Effector memory CD8-positive, alpha-beta T cell (primary cell): Measurements from ENCODE around the gene ITGB7.
"Not testable (repeated sequence)": the region's sequence is repeated elsewhere in the genome, so short reads cannot be mapped to it uniquely, and the experiment has no call there.

Experiments
- ATAC-seq: fragments of 150-1000 bp; cut with Tn5 transposase; replicated peaks from 2 replicates; pipeline ENCODE4 v1.10.0; 2021; ENCODE audit warnings: mild to moderate bottlenecking, moderate library complexity
- DNase-seq, 3 experiments: peaks; one replicate each; pipeline ENCODE4 v3.0.0; 2021
- H3K27ac Mint-ChIP-seq, 2 donors: one replicate each; pipeline ENCODE4 v1.8.0; 2022; ENCODE audit warnings: mild to moderate bottlenecking in 2 of 2, mixed read lengths in 2 of 2, moderate library complexity in 2 of 2
- H3K27me3 Mint-ChIP-seq, 2 donors: one replicate each; pipeline ENCODE4 v1.8.0; 2022; ENCODE audit warnings: mixed read lengths in 2 of 2
- H3K36me3 Mint-ChIP-seq: one replicate; pipeline ENCODE4 v1.8.0; 2022; ENCODE audit warnings: mild to moderate bottlenecking, moderate library complexity, mixed read lengths; ENCODE audit not compliant: insufficient read depth
- H3K4me1 Mint-ChIP-seq, 2 donors: one replicate each; pipeline ENCODE4 v1.8.0; 2022; ENCODE audit warnings: low read depth in 2 of 2, mixed read lengths in 2 of 2
- H3K4me3 Mint-ChIP-seq, 2 donors: one replicate each; pipeline ENCODE4 v1.8.0; 2022; ENCODE audit warnings: mild to moderate bottlenecking in 2 of 2, mixed read lengths in 2 of 2, moderate library complexity in 2 of 2
- H3K9me3 Mint-ChIP-seq, 2 donors: one replicate each; pipeline ENCODE4 v1.8.0; 2022; ENCODE audit warnings: mixed read lengths in 2 of 2

ITGB7 gene

DNA sequence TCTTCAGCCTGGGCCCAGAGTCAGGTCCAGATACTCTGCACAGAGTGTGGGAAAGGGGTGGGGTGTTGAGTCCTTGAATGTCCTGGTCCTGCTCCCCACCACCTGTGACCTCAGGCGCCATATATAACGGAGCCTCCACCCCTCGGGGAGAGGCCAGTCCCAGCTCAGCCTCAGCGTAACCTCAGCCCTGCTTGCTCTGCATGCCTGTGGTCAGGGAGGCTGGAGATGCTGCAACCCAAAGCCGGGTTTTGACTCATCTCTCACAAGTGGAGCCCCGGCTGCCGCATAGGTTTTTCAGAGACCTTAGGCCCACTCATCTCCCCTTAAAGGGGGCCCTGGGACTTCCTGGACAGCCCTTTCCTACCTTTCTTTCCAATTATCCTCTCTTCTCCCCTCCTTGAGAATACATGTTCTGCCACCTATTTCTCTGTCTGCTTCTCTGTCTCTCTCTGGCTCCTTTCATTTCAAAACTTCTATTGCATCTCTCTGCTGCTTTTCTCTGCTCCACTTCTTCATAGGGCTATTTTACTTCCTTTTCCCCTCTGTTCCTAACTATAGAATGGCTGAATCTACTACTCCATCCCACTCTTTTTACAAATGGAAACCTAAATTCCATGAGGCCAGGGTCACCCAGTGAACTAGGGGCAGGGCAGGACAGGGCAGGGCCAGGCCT, 1.2 kb downstream of the ITGB7 start:
- H3K4me1 Mint-ChIP-seq = peaks cover 55 to 63% of the 10 kb centered on the region in 2 donors
- ATAC-seq (peak; percentile 80), DNase-seq (peak; percentile 45 to 51 (median 51))
- peaks cover 28% of the 10 kb centered on the region for H3K36me3 Mint-ChIP-seq
- H3K27me3 Mint-ChIP-seq = no peaks in the 10 kb centered on the region
- H3K4me3 Mint-ChIP-seq = peak overlapping the region; percentile 81 to 92
- H3K9me3 Mint-ChIP-seq = no peaks in the 10 kb centered on the region
- H3K27ac Mint-ChIP-seq = peak overlapping the region; percentile 85 to 89

DNA sequence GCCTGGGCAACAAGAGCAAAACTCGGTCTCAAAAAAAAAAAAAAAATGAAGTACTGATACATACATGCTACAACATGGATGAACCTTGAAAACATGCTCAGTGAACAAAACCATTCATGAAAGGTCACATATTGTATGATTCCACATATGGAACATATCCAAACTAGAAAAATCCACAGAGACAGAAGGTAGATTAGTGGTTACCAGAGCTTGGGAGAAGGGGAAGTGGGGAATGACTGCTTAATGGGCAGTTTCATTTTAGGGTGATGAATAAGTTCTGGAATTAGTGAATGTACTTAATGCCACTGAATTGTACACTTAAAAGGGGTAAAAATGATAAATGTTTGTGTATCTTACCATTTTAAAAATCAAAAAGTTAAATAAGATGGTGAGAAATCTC, 2.7 kb downstream of the ITGB7 start:
- Mint-ChIP-seq H3K4me3 (peak overlapping the region; percentile 81 to 92), H3K27me3 (no peaks in the 10 kb centered on the region), H3K27ac (no peak overlapping the region), H3K9me3 (no peaks in the 10 kb centered on the region), H3K36me3 (peaks cover 34% of the 10 kb centered on the region), H3K4me1 (peaks cover 61 to 72% of the 10 kb centered on the region in 2 donors)
- ATAC-seq = no peak
- no peak for DNase-seq

DNA sequence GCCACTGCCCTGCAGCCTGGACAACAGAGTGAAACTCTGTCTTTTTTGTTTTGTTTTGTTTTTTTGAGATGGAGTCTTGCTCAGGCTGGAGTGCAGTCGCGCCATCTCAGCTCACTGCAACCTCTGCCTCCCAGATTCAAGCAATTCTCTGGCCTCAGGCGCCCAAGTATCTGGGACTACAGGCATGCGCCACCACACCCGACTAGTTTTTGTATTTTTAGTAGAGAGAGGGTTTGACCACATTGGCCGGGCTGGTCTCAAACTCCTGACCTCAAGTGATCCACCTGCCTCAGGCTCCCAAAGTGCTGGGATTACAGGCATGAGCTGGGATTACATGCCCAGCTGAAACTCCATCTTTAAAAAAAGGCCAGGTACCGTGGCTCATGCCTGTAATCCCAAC, 4.7 kb downstream of the ITGB7 start:
- not testable (repeated sequence) for H3K27ac Mint-ChIP-seq, ATAC-seq, DNase-seq, H3K27me3 Mint-ChIP-seq, H3K9me3 Mint-ChIP-seq, H3K4me3 Mint-ChIP-seq
- peaks cover 57 to 69% of the 10 kb centered on the region in 2 donors for H3K4me1 Mint-ChIP-seq
- peaks cover 40% of the 10 kb centered on the region for H3K36me3 Mint-ChIP-seq

DNA sequence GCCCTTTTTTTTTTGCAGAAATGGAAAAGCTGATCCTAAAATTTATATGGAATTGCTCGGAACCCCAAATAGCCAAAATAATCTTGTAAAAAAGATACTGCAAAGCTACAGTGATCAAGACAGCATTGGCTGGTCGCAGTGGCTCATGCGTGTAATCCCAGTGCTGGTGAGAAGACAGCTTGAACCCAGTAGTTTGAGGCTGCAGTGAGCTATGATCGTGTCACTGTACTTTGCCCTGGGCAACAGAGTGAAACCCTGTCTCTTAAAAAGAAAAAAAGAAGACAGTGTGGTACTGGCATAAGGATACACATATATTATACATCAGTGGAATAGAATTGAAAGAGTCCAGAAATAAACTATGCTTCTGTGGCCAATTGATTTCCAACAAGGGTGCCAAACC, 5.4 kb downstream of the ITGB7 start:
- no peak for ATAC-seq

DNA sequence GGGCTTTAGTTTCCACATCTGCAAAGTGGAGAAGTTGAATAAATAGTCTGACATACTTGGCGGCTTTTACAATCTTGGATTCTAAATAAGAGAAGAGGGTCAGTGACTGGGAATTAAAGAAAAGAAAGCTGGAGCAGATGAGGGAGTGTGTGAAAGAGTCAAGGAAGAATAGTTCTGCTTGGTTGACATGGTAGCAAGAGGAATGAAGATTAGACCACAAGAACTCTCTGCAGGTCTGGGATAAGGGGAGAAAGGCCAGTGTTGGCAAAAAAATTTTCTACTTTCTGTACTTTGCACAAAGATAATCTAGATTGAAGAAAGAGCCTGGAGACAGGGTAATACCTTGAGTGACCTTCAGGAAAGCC, 5.9 kb downstream of the ITGB7 start:
- peak overlapping the region; percentile 36 to 82 for H3K27ac Mint-ChIP-seq
- H3K27me3 Mint-ChIP-seq = no peaks in the 10 kb centered on the region
- ATAC-seq = no peak
- H3K9me3 Mint-ChIP-seq = no peaks in the 10 kb centered on the region
- peak overlapping the region; percentile 58 to 72 for H3K4me3 Mint-ChIP-seq
- H3K4me1 Mint-ChIP-seq = peaks cover 50 to 69% of the 10 kb centered on the region in 2 donors
- no peak for DNase-seq
- H3K36me3 Mint-ChIP-seq = peaks cover 52% of the 10 kb centered on the region

More for the DNA sequence above, 5.4 kb downstream of the ITGB7 start:
- DNase-seq = no peak
- peaks cover 47% of the 10 kb centered on the region for H3K36me3 Mint-ChIP-seq
- H3K4me3 Mint-ChIP-seq = no peak overlapping the region
- H3K4me1 Mint-ChIP-seq = peaks cover 52 to 69% of the 10 kb centered on the region in 2 donors
- no peak overlapping the region for H3K27ac Mint-ChIP-seq
- H3K27me3 Mint-ChIP-seq = no peaks in the 10 kb centered on the region
- no peaks in the 10 kb centered on the region for H3K9me3 Mint-ChIP-seq

DNA sequence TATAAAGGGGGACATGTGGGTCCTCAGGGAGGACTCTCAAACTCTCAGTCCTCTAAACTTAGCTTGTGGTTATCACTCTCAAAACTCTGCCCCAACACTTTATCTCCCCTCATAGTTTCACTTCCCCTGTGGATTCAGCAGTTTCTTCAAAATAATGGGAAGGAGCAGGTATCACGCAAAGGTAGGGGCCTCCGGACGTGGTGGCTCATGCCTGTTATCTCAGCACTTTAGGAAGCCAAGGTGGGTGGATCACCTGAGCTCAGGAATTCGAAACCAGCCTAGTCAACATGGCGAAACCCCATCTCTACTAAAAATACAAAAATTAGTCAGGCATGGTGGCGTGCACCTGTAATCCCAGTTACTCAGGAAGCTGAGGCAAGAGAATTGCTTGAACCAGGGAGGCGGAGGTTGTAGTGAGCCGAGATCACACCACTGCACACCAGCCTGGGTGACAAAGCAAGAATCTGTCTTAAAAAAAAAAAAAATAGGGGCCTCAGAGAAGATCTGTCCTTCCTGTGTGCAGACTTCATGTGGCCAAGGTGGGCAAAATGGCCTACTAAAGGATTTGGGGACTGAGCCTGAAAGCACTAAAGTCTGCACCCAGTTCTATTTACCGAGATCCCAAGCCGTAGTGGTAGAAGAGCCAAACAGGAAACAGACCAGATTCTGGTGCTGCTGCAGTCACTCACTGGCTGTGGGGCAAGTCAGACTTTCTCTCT, 6.4 kb downstream of the ITGB7 start:
- Mint-ChIP-seq H3K27ac (peak overlapping the region; percentile 36 to 82), H3K27me3 (no peaks in the 10 kb centered on the region), H3K4me1 (peaks cover 46 to 66% of the 10 kb centered on the region in 2 donors), H3K4me3 (peak overlapping the region; percentile 58 to 72), H3K36me3 (peaks cover 57% of the 10 kb centered on the region), H3K9me3 (no peaks in the 10 kb centered on the region)
- DNase-seq (no peak), ATAC-seq (peak; percentile 31)

DNA sequence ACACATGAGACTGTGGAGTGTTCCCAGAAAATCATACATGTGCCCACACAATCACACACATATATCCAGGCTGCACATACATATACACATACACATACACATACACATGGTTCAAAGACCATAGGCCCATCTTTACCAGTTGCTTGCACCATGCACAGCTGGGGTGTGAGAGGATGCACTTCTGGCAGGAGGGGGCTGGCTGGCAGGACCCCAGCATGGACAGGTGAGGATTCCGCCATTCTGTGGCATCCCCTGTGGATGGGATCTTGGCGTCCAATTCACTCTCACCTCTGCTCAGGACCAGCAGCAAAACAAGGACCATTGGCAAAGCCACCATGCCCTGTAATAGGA, 7.0 kb downstream of the ITGB7 start:
- Mint-ChIP-seq H3K27ac (peak overlapping the region; percentile 36 to 82), H3K4me3 (peak overlapping the region; percentile 58 to 72), H3K4me1 (peaks cover 42 to 64% of the 10 kb centered on the region in 2 donors), H3K9me3 (no peaks in the 10 kb centered on the region), H3K36me3 (peaks cover 62% of the 10 kb centered on the region), H3K27me3 (no peaks in the 10 kb centered on the region)
- no peak for DNase-seq
- ATAC-seq = no peak

DNA sequence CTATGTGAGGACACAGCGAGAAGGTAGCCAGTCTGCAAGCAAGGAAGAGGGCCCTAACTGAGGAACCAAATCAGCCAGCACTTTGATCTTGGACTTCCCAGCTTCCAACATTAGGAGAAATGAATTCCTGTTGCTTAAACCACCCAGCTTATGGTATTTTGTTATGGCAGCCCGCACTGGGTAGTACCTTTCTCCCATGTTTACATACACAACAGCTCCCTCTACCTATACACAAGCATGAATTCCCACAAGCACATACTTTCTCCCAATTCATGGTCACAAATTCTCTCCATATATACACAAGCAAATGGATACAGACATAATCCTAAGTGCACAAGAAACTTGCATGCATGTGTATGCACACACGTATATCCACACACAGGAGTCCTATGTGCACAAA, 7.4 kb downstream of the ITGB7 start:
- no peaks in the 10 kb centered on the region for H3K9me3 Mint-ChIP-seq
- no peak for ATAC-seq
- H3K27ac Mint-ChIP-seq = peak overlapping the region; percentile 36 to 82
- peaks cover 42 to 60% of the 10 kb centered on the region in 2 donors for H3K4me1 Mint-ChIP-seq
- H3K27me3 Mint-ChIP-seq = no peaks in the 10 kb centered on the region
- peak overlapping the region; percentile 58 to 72 for H3K4me3 Mint-ChIP-seq
- no peak for DNase-seq
- peaks cover 63% of the 10 kb centered on the region for H3K36me3 Mint-ChIP-seq

DNA sequence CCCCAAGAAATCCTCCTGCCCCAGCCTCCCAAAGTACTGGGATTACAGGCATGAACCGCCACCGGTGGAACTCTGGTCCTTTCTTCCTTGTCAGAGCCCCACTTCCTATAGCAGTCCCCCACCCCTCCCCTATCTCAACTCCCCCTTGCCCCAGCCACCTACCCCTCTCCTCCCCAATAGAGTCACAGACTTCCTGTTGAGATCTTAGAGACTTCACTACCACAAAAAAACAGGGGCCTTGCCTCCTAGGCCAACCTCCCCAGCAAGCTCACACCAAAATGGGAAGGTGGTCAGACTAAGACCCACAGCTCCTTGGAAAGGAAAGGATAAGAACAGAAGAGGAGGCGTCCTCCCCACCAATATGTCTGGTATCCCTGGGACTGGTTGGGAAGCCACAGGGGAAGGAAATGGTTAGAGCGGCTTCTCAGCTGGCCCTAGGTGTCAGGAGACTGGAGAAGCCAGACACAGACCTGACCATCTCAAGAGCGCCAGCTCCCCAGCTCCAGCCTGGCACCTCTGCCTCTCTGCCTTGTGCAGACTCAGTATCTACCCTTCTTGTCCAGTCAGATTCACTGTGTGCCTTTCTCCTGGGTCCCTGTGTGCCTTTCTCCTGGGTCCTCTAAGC, 8.5 kb downstream of the ITGB7 start:
- H3K4me3 Mint-ChIP-seq = peak overlapping the region; percentile 69 to 73
- H3K27ac Mint-ChIP-seq = peak overlapping the region; percentile 85 to 94
- H3K4me1 Mint-ChIP-seq = peaks cover 37 to 56% of the 10 kb centered on the region in 2 donors
- H3K27me3 Mint-ChIP-seq = no peaks in the 10 kb centered on the region
- no peaks in the 10 kb centered on the region for H3K9me3 Mint-ChIP-seq
- ATAC-seq (peak; percentile 78), DNase-seq (no peak)
- peaks cover 66% of the 10 kb centered on the region for H3K36me3 Mint-ChIP-seq

DNA sequence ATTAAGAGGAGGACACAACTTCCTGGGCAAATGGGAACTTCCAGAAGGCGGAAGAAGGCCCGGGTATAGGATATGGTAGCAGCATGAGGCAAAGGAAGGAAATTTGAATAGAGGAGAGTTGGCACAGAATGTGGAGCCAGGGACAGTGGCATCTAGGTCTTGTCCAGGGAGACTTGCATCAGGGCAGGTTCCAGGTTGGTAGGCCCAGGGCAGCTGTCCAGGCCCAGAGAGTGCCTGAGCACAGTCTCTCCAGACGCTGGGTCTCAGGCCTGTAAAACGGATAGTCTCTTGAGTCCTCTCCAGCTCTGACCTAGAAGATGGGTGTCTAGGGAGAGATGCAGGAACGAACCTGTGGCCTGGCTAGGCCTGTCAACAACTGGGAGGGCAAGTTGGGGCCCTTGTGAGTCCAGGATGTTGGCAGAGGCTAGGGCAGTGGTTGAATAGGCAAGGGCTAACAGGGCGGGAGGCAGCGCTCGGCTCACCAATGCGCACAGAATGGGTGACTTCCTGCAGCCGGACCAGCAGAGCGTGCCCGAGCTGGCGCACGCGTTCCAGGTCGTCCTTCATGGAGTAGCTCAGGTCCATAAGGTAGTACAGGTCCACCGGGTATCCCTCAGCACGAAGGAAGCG, 9.9 kb downstream of the ITGB7 start:
- Mint-ChIP-seq H3K27me3 (no peaks in the 10 kb centered on the region), H3K27ac (peak overlapping the region in 1 of 2 donors; percentile 77), H3K4me1 (peaks cover 45 to 49% of the 10 kb centered on the region in 2 donors), H3K36me3 (peaks cover 76% of the 10 kb centered on the region), H3K4me3 (peak overlapping the region in 1 of 2 donors; percentile 45), H3K9me3 (no peaks in the 10 kb centered on the region)
- ATAC-seq (no peak), DNase-seq (no peak)

DNA sequence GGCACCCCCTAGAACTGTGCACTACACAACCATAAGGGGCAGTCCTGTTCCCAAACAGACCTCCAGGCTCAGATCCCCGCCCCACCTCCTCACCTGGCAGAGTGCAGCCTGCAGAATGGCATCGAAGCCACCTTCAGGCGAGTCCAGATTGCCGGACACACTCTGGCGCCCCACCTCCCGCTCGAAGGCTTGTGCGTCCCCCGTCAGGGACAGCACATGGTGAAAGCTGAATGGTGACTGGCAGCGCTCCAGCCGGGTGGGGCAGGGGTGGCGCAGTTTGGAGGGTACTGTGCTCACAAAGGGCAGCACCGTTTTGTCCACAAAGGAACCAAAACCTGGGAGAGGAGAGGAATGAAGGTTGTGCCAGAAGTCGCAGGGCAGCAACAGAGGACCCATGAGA, 10.6 kb downstream of the ITGB7 start:
- DNase-seq (no peak), ATAC-seq (no peak)
- peak overlapping the region in 1 of 2 donors; percentile 77 for H3K27ac Mint-ChIP-seq
- peaks cover 83% of the 10 kb centered on the region for H3K36me3 Mint-ChIP-seq
- H3K27me3 Mint-ChIP-seq = no peaks in the 10 kb centered on the region
- H3K4me1 Mint-ChIP-seq = peaks cover 47 to 49% of the 10 kb centered on the region in 2 donors
- peak overlapping the region in 1 of 2 donors; percentile 45 for H3K4me3 Mint-ChIP-seq
- H3K9me3 Mint-ChIP-seq = no peaks in the 10 kb centered on the region

DNA sequence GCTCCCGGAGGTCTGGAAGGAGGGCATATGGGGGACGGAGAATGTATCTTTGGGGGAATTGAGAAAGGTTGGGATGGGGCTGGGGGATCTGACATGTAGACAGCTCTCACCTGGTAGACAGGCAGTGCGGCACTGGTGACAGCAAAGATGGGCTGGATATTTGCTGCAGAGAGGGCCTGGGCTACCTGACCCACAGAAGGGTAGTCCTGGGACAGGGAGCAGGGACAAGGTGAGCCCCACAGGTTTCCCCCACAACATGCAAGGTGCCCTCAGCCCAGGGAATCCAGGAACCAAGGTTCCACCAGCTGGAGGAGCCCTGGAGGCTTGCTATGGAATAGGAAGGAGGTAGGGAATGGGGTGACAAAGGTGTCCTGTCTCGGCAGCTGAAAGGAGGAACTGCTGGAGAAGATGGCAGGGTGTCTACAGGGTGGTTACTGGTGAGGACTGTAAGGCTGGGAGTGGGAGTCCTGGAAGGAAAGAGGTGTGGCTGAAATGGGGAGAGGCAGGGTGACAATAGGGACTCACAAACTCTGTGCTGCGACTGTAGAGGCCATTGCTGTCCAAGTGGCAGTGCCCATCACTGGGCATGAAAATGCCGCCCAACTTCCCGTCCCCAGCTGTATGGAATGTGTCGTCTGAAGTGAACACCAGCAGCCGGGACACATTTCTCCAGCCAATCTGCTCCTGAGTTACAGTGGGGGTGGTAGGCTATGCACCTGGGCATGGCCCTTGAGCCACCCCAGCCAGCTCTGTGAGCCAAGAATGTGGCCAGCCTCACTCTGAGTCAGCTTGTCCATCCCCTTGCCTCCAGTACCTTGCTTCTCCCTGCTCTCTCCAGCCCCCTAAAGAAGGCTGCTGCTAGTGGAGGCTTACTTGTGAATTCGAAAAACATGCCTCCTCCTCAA, 11.3 kb downstream of the ITGB7 start:
- no peaks in the 10 kb centered on the region for H3K27me3 Mint-ChIP-seq
- H3K27ac Mint-ChIP-seq = peak overlapping the region; percentile 56 to 84
- H3K36me3 Mint-ChIP-seq = peaks cover 84% of the 10 kb centered on the region
- peaks cover 43 to 44% of the 10 kb centered on the region in 2 donors for H3K4me1 Mint-ChIP-seq
- no peak for ATAC-seq
- DNase-seq = no peak
- no peak overlapping the region for H3K4me3 Mint-ChIP-seq
- H3K9me3 Mint-ChIP-seq = no peaks in the 10 kb centered on the region
